ENCODE measurements around the gene KCTD11. TPM values are rescaled to one million over a fixed set of nuclear protein-coding genes. Genes with fewer than 3 reads are reported as not detected.
A peak's percentile ranks its signal among the peaks of the same experiment; 100 is the strongest.

Gene KCTD11
- polyA plus RNA-seq, 3 donors, result 3.4 to 5.6 (median 3.6) TPM

DNA sequence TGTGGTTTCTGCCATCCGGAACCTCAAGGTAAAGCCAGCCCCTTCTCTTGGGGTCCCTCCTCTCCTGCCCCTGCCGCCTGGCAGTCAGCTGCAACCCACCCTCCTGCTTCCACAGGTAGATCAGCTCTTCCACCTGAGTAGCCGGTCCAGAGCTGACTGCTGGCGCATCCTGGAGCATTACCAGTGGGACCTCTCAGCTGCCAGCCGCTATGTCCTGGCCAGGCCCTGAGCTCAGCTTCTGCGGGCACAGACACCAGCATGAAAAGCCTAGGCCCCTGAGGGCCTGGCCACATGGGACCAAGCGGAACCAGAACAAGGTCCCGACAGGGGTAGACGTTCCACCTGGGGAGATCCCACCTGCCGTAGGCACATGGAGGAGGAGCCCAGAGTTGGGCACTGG, 36.9 kb downstream of the KCTD11 start:
- Histone ChIP-seq H4K20me1 (ENCODE audit: insufficient read depth, low read length) (no peaks in the 10 kb centered on the region), H3K4me2 (replicated peaks; ENCODE audit: extremely low read depth, low read length, poor library complexity, severe bottlenecking) (no peak overlapping the region), H3K4me3 (replicated peaks in 1 of 3; ENCODE audit: low read depth in 2 of 3, low read length in 3 of 3) (no peak overlapping the region), H3K27me3 (ENCODE audit: control insufficient read depth in 2 of 2, insufficient read depth in 2 of 2, low read length in 2 of 2) (peaks cover 0 to 11% of the 10 kb centered on the region in 2 donors), H3K79me2 (ENCODE audit: insufficient read depth, low read length) (no peaks in the 10 kb centered on the region), H3K9ac (ENCODE audit: insufficient read depth, low read length, poor library complexity, severe bottlenecking) (no peak overlapping the region), H3K4me1 (ENCODE audit: control insufficient read depth in 1 of 2, insufficient read depth in 2 of 2, low read length in 2 of 2) (peaks cover 15 to 16% of the 10 kb centered on the region in 2 donors), H3K27ac (ENCODE audit: low read depth in 1 of 2, low read length in 2 of 2) (no peak overlapping the region), H2AFZ (ENCODE audit: insufficient read depth, low read depth, low read length, poor library complexity, severe bottlenecking) (no peak overlapping the region), H3K9me3 (replicated peaks in 1 of 2; ENCODE audit: control insufficient read depth in 1 of 2, insufficient read depth in 1 of 2, low read length in 2 of 2) (no peaks in the 10 kb centered on the region), H3K36me3 (replicated peaks in 1 of 2; ENCODE audit: control insufficient read depth in 1 of 2, insufficient read depth in 2 of 2, low read length in 2 of 2) (peaks cover 31 to 52% of the 10 kb centered on the region in 2 donors)
- Mint-ChIP-seq H3K27me3 (ENCODE audit: low read depth in 3 of 3) (peaks cover 8 to 19% (median 15%) of the 10 kb centered on the region in 3 donors), H3K27ac (peak overlapping the region in 1 of 7 donors; percentile 69), H3K4me3 (no peak overlapping the region), H3K9me3 (peaks cover 0 to 2% (median 0%) of the 10 kb centered on the region in 7 donors), H3K4me1 (peaks cover 14% of the 10 kb centered on the region), H3K36me3 (peaks cover 53 to 61% of the 10 kb centered on the region in 2 donors)
- intact Hi-C loops (cut with micrococcal nuclease), result loop anchor here in 1 of 2 donors (5.0 kb wide), 1 partner anchor 43 kb away; no protein-coding TSS in a partner anchor
- no peak for DNase-seq
- WGBS (ENCODE audit: insufficient coverage), result 98% methylated on average over 9 of the region's 10 CpGs
- TF ChIP-seq, protein P1, sequence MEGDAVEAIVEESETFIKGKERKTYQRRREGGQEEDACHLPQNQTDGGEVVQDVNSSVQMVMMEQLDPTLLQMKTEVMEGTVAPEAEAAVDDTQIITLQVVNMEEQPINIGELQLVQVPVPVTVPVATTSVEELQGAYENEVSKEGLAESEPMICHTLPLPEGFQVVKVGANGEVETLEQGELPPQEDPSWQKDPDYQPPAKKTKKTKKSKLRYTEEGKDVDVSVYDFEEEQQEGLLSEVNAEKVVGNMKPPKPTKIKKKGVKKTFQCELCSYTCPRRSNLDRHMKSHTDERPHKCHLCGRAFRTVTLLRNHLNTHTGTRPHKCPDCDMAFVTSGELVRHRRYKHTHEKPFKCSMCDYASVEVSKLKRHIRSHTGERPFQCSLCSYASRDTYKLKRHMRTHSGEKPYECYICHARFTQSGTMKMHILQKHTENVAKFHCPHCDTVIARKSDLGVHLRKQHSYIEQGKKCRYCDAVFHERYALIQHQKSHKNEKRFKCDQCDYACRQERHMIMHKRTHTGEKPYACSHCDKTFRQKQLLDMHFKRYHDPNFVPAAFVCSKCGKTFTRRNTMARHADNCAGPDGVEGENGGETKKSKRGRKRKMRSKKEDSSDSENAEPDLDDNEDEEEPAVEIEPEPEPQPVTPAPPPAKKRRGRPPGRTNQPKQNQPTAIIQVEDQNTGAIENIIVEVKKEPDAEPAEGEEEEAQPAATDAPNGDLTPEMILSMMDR (IDR thresholded peaks at IDR 0.05), result no peak

DNA sequence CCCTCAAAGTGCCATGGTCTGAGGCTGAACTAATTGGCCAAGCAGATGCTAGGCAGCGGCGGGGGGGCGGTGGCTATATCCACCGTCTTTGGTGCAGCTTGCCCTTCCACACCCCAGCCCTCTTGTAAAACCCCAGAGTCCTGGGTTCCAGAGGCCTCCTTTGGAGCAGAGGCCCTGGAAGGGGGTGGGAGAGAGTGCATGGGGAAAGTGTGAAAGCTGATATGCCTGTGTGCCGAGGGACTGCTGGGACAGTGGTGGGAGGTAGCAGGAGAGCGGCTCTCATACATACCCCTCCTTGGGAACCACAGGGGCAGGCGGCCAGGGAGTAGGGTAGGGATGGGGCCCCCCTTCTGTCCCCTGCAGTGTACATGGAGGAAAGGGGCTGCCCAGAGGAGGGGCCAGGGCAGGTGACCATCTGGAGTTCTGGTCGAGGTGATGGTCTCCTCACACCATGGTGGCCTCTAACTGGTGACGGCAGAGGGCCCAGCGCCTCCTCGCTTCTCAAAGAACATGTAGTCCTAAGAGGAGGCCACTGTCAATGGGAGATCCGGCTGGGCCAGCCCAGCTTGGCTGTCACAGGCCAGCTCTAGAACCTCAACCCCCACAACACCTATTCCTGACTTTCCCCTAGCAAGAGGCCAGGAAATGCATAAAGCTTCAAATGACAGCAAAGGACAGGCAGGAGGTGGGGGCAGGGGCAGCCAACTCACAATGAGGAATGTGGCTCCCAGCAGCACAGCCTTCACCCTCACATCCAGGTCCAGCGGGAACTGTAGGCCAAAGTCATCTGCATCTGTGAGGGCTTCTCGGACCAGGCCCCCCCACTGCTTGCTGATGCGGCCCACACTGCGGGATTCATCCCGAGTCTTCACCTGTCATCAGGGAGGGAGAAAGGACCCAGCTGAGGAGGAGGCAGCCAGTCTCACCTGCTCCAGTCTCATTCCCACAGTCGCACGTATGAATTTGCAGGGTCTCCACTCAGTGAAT, 38.3 kb downstream of the KCTD11 start:
- Histone ChIP-seq H3K9me3 (replicated peaks in 1 of 2; ENCODE audit: control insufficient read depth in 1 of 2, insufficient read depth in 1 of 2, low read length in 2 of 2) (no peaks in the 10 kb centered on the region), H3K27ac (ENCODE audit: low read depth in 1 of 2, low read length in 2 of 2) (no peak overlapping the region), H3K79me2 (ENCODE audit: insufficient read depth, low read length) (no peaks in the 10 kb centered on the region), H4K20me1 (ENCODE audit: insufficient read depth, low read length) (no peaks in the 10 kb centered on the region), H3K4me3 (replicated peaks in 1 of 3; ENCODE audit: low read depth in 2 of 3, low read length in 3 of 3) (no peak overlapping the region), H3K27me3 (ENCODE audit: control insufficient read depth in 2 of 2, insufficient read depth in 2 of 2, low read length in 2 of 2) (peaks cover 0 to 2% of the 10 kb centered on the region in 2 donors), H3K4me2 (replicated peaks; ENCODE audit: extremely low read depth, low read length, poor library complexity, severe bottlenecking) (no peak overlapping the region), H3K36me3 (replicated peaks in 1 of 2; ENCODE audit: control insufficient read depth in 1 of 2, insufficient read depth in 2 of 2, low read length in 2 of 2) (peaks cover 31 to 52% of the 10 kb centered on the region in 2 donors), H2AFZ (ENCODE audit: insufficient read depth, low read depth, low read length, poor library complexity, severe bottlenecking) (no peak overlapping the region), H3K9ac (ENCODE audit: insufficient read depth, low read length, poor library complexity, severe bottlenecking) (no peak overlapping the region), H3K4me1 (ENCODE audit: control insufficient read depth in 1 of 2, insufficient read depth in 2 of 2, low read length in 2 of 2) (peaks cover 14 to 17% of the 10 kb centered on the region in 2 donors)
- Mint-ChIP-seq H3K9me3 (peaks cover 0 to 2% (median 0%) of the 10 kb centered on the region in 7 donors), H3K27me3 (ENCODE audit: low read depth in 3 of 3) (peaks cover 0 to 5% (median 2%) of the 10 kb centered on the region in 3 donors), H3K4me3 (no peak overlapping the region), H3K4me1 (peaks cover 14% of the 10 kb centered on the region), H3K27ac (no peak overlapping the region), H3K36me3 (peaks cover 52 to 61% of the 10 kb centered on the region in 2 donors)
- intact Hi-C loops (cut with micrococcal nuclease), result loop anchor here in 1 of 2 donors (5.0 kb wide), 2 partner anchors 38 to 42 kb away; partner anchors contain the start of gene KCTD11
- TF ChIP-seq, protein P1 (IDR thresholded peaks at IDR 0.05), result no peak
- WGBS (ENCODE audit: insufficient coverage), result 93% methylated on average over 5 of the region's 19 CpGs
- no peak for DNase-seq
